Esophagus muscularis mucosa (tissue), 4 donors: ENCODE results near the gene YY1. TPM values are rescaled to one million over a fixed set of nuclear protein-coding genes. Genes with fewer than 3 reads are reported as not detected.
A peak's percentile ranks its signal among the peaks of the same experiment; 100 is the strongest.

Source experiments
- DNase-seq: peaks from one replicate; pipeline ENCODE4 v3.0.0-alpha.2; 2017; ENCODE audit errors: extremely low spot score
- H3K27ac ChIP-seq, 4 donors: fragments of 200-600 bp; sonication (generic); replicated peaks in 1 of 4; 1 replicate in 3 of 4; 2 replicates in 1 of 4; pipeline ENCODE4 v1.5.1; 2016 to 2019; ENCODE audit warnings: mild to moderate bottlenecking in 1 of 4
- H3K27me3 ChIP-seq, 4 donors: fragments of 200-600 bp; sonication (generic); one replicate each; pipeline versions ENCODE4 v1.5.1 to v1.6.0; 2016 to 2019
- H3K36me3 ChIP-seq, 4 donors: fragments of 200-600 bp; sonication (generic); one replicate each; pipeline ENCODE4 v1.5.1; 2016 to 2019
- H3K4me1 ChIP-seq, 4 donors: fragments of 200-600 bp; sonication (generic); one replicate each; pipeline ENCODE4 v1.5.1; 2016 to 2019
- H3K4me3 ChIP-seq, 4 donors: fragments of 200-600 bp; sonication (generic); 1 replicate in 2 of 4; 2 replicates in 2 of 4; pipeline ENCODE4 v1.5.1; 2016 to 2019; ENCODE audit warnings: mild to moderate bottlenecking in 4 of 4, moderate library complexity in 1 of 4
- H3K9me3 ChIP-seq, 4 donors: fragments of 200-600 bp; sonication (generic); 1 replicate in 3 of 4; 2 replicates in 1 of 4; pipeline ENCODE4 v1.5.1; 2016 to 2019
- CTCF ChIP-seq, 3 experiments: fragments of 200-600 bp in 2 of 3; fragments of 450-650 bp in 1 of 3; sonication (generic) in 2 of 3; IDR thresholded peaks; one replicate each; pipeline ENCODE4 v1.5.1; 2017 to 2019; ENCODE audit warnings: antibody characterized with exemption in 3 of 3, mild to moderate bottlenecking in 2 of 3, moderate library complexity in 1 of 3
- EP300 ChIP-seq: sonication (generic); formaldehyde crosslinking; IDR thresholded peaks from one replicate; pipeline ENCODE4 v1.6.1; 2017; ENCODE audit warnings: antibody characterized with exemption
- POLR2A ChIP-seq: fragments of 450-650 bp; IDR thresholded peaks from one replicate; pipeline ENCODE4 v1.6.1; 2017; ENCODE audit warnings: antibody characterized with exemption, moderate library complexity, mild to moderate bottlenecking, low read depth
- POLR2AphosphoS5 ChIP-seq, 2 donors: sonication (generic); formaldehyde crosslinking; IDR thresholded peaks; one replicate each; pipeline ENCODE4 v1.6.1; 2017; ENCODE audit warnings: antibody characterized with exemption in 2 of 2
- WGBS: methylation state at CpG from one replicate; pipeline ENCODE4 v1.1.5; 2018; 5-methylcytosine and 5-hydroxymethylcytosine counted together
- intact Hi-C: fragments of 100-400 bp; cut with DNase I; formaldehyde crosslinking; loops from one replicate; pipeline ENCODE4 v1.15.1; 2023
- total RNA-seq, 4 donors: library from RNA; depleted of rRNA; stranded (reverse); fragments of >200 nt; gene quantifications; one replicate each; pipeline versions ENCODE4 v1.1.0 to v1.2.1, GENCODE V29; 2016

The YY1 gene
- total RNA-seq, 4 donors from 2014 or later, result 54.8 to 83.4 (median 62.7) TPM

- Histone ChIP-seq H3K36me3 (no peaks in the 10 kb centered on the region), H3K4me3 (no peak overlapping the region), H3K27ac (peak overlapping the region; percentile 96 to 99 (median 98)), H3K4me1 (peaks cover 11 to 24% (median 19%) of the 10 kb centered on the region in 4 donors), H3K27me3 (no peaks in the 10 kb centered on the region), H3K9me3 (no peaks in the 10 kb centered on the region)
- intact Hi-C loops, result loop anchor here (2.0 kb wide), 1 partner anchor 21 kb away; no protein-coding TSS in a partner anchor
- no peak for DNase-seq
- TF ChIP-seq POLR2A, result no peak
- TF ChIP-seq POLR2AphosphoS5 (IDR thresholded peaks at IDR 0.05), result no peak
- no peak for TF ChIP-seq EP300
- no peak for TF ChIP-seq CTCF (IDR thresholded peaks at IDR 0.05)
- WGBS, result 90% methylated on average over 12 of the region's 12 CpGs
Measured at GRCh38 chr14:100215330-100215885, 23.5 kb upstream of the YY1 start.

- Histone ChIP-seq H3K4me3 (no peak overlapping the region), H3K36me3 (no peaks in the 10 kb centered on the region), H3K9me3 (no peaks in the 10 kb centered on the region), H3K4me1 (peaks cover 26 to 41% (median 35%) of the 10 kb centered on the region in 4 donors), H3K27me3 (no peaks in the 10 kb centered on the region), H3K27ac (no peak overlapping the region)
- intact Hi-C loops, result no loop called here
- no peak for TF ChIP-seq POLR2AphosphoS5 (IDR thresholded peaks at IDR 0.05)
- TF ChIP-seq POLR2A, result no peak
- no peak for TF ChIP-seq EP300
- TF ChIP-seq CTCF (IDR thresholded peaks at IDR 0.05), result no peak
- DNase-seq, result no peak
- WGBS, result 94% methylated on average over 4 of the region's 4 CpGs
Measured at GRCh38 chr14:100219126-100219785, 19.7 kb upstream of the YY1 start.

- no peaks in the 10 kb centered on the region for H3K27me3 ChIP-seq
- TF ChIP-seq POLR2A (no peak), POLR2AphosphoS5 (IDR thresholded peaks at IDR 0.05) (no peak), CTCF (IDR thresholded peaks at IDR 0.05) (no peak), EP300 (no peak)
- 4% methylated on average over 15 of the region's 15 CpGs for WGBS
- peak overlapping the region; percentile 51 to 65 (median 54) for H3K4me3 ChIP-seq
- peak overlapping the region; percentile 53 to 62 (median 58) for H3K27ac ChIP-seq
- no peaks in the 10 kb centered on the region for H3K9me3 ChIP-seq
- H3K36me3 ChIP-seq, result no peaks in the 10 kb centered on the region
- H3K4me1 ChIP-seq, result peaks cover 22 to 31% (median 27%) of the 10 kb centered on the region in 4 donors
- intact Hi-C loops, result no loop called here
- no peak for DNase-seq
Measured at GRCh38 chr14:100221533-100222223, 17.3 kb upstream of the YY1 start.

- Histone ChIP-seq H3K36me3 (no peaks in the 10 kb centered on the region), H3K4me1 (peaks cover 22 to 31% (median 27%) of the 10 kb centered on the region in 4 donors), H3K27ac (peak overlapping the region; percentile 53 to 62 (median 58)), H3K4me3 (peak overlapping the region; percentile 51 to 65 (median 54)), H3K27me3 (no peaks in the 10 kb centered on the region), H3K9me3 (no peaks in the 10 kb centered on the region)
- intact Hi-C loops, result no loop called here
- WGBS, result 50% methylated on average over 14 of the region's 14 CpGs
- TF ChIP-seq CTCF (IDR thresholded peaks at IDR 0.05) (no peak), POLR2AphosphoS5 (IDR thresholded peaks at IDR 0.05) (no peak), POLR2A (no peak), EP300 (no peak)
- DNase-seq, result no peak
Measured at GRCh38 chr14:100222224-100223093, 16.5 kb upstream of the YY1 start.
